HG03064 (cell line): ENCODE measurements around the gene TSPAN10.
"Not testable (repeated sequence)": the region's sequence is repeated elsewhere in the genome, so short reads cannot be mapped to it uniquely, and the experiment has no call there.

Experiments
- ATAC-seq: cut with Tn5 transposase; IDR thresholded peaks from one replicate; pipeline ENCODE4 v1.9.1; 2021; ENCODE audit warnings: low read depth; ENCODE audit not compliant: unreplicated experiment

Gene TSPAN10

DNA sequence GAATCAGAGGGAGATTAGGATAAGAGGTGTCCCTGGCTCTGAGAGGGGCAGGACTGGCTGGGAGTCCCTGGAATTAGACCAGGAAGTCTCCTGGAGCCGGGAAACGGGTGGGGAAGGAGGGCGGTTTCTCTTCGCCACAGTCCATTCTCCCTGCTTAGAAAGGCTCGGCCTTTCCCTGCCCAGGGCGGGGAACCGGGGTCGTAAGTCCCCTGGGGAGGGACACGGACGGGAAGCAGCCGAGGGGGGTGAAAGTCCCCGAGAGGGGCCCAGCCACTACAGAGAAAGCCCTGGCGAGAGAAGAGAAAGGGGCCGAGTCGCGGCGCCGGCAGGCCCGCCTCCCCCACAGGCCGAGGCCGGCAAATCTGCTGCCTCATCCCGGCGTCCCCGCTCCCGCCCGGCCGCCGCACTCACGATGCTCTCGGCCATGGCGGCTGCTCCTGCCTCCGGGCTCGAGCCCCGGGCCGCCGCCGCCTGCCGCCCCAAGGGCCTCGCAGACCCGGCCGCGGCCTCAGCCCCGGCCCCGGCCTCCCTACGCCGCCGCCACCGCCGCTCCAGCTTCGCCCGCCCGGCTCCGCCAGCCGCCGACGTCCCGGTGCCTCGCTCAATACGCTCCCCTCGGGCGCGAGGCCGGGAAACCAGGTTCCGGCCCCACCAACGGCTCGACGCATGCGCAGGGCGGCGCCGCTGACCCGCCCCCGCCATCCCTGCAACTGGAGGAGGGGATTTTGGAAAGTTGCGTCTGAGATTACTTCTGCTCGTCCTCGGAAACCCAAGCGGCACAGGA lies at the start of gene TSPAN10, which contains the start of gene NPLOC4:
TSS of gene TSPAN10 (plus strand) at position 692 of the 784 bp plus-strand sequence. CDS start 5,217 bp downstream, outside the sequence.
TSS of gene NPLOC4 (minus strand) at position 608 of the 784 bp plus-strand sequence. CDS start at position 426, 182 bp downstream.
- ATAC-seq, result peak; percentile 72

DNA sequence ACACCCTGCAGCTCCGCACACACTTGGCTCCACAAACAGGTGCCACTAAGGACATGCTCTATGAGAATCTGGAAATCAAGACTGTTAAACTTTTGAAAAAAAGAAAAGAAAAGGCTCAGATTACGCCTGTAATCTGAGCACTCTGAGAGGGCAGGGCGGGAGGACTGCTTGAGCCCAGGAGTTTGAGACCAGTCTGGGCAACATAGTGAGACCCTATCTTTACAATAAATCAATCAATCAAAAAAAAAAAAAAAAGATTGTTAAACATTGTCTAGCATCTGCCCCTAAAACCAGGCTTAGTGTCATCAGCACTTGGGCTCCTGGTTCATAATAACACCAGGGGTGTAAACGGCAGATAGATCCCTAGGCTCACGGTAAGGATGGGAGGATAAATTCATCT lies 47.4 kb upstream of the TSPAN10 start:
- ATAC-seq, result no peak

DNA sequence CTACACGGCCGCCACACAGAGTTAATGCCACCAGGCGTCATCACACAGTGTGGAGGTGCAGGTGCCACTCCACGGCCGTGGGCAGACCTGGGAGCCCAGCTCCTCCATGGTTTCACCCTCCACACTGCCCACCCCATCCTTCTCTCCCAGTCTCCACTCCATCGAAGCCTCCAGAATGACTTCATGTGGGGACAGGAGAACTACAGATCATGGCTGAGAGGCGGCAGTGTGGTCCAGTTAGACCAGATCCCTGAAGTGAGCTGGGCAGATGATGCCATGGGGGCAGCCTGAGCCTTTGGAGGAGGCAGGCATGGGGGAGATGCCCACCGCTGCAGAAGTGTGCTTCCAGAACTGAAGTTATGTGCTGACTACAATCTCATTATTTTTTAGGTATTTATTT lies 46.9 kb upstream of the TSPAN10 start:
- no peak for ATAC-seq

DNA sequence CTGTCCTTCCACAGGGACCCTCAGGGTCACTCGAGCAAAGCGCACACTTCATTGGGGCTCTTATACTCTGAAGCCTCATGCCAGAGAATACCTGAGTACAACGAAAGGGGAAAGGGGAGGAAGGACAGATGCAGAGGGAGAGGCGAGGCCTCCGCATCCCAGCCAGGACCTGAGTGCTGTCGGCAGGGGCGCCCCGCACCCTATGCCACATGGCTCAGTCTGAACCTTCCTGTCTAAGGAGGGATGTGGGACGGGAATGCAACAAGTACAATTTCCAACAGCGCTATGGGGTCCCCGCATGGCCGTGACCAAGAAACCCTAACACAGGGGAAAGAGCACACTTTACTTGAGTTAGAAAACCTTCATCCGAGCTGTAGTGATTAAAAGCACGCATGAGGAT lies 45.0 kb upstream of the TSPAN10 start:
- no peak for ATAC-seq

DNA sequence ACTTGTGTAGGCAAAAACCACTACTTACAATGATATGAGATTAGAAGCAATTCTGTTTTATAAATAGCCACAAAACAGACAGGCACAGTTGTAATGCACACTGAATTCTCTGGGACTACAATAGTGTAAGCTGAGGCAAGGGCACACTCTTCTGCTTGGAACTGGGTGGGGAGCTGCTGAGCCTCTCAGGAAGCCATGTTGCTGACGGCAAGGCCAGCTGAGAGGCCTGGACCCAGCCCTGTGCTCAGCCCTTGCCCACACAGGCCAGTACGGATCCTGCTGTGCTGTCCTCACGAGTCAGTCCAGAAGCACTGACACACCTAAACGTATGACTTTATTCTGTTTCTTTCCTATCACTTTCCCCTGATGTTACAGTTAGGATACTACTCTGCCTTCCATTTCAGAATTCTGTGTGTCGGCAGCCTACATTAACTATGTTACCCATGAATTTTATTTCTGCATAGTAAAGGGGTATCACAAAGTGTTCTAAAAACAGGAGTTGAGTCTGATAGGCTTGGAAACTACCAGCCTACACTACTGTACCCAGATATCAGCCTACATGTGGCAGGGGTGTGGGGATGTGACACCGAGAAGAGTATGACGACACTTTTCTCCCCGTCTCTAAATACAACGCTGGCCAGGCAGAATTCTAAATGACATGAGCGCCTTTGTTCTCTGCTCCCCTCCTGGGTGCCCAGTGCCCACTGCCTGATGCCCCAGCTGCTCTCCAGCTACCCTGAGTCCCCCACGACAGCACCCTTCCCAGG lies 43.7 kb upstream of the TSPAN10 start:
- no peak for ATAC-seq

DNA sequence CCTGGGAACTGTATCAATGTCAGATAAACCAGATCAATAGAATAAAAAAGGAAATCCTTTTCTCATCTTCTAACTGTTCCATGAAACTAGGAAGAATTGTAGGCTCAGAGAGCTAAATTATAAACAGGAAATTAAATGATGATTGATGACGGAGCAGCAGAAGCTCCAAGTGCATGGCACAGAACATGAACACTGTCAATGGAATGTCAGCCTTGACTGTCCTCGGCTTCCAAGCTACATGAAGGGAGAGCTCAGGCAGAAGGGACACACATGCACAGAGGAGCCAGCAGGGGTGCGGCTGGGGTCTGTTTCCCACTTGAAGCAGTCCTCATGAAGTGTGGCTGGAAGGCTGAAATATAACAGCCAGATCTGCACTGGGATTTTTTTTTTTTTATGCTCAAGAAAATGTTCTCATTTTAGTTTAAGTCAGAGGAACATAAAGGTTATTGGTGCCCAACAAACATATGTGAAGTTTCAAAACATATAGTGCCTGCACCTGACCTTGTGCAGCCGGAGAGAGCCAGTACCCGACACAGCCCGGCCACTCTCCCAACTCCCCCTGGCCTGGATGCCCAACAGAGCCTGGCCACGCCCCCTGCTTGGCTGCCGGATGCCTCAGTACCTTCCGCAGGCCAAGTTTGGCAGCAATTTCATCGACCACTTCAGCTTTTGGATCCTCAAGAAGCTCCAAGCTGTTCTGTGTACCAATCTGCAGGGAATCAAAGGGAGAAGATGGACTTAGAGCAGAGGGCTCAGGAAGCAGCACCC lies 37.1 kb upstream of the TSPAN10 start:
- ATAC-seq, result no peak

DNA sequence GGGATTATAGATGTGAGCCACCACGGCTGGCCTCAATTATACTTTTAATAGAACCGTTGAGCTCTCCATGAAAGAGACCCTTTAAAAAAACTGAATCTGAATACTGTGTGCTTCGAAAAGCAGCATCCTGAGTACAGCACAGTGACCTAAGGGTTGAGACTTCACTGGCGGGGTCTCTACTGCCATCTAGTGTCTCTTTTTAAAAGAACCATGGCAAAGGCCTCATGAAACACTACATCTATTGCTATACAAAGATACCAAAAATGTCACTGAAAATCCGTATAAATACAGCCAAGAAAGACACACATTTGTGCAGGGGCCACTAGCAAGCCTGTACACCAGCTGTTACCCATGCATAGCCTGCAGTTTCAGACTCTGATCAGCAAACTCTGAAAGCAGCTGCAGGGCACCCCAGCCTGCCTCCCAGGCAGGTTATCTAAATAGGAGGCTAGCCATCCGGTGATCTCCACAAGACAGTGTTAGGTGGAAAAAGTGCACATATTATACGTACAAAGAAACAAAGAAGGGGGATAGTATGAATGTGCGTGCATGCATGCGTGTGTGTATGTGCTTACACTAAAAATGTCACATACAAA lies 35.4 kb upstream of the TSPAN10 start:
- ATAC-seq, result no peak

DNA sequence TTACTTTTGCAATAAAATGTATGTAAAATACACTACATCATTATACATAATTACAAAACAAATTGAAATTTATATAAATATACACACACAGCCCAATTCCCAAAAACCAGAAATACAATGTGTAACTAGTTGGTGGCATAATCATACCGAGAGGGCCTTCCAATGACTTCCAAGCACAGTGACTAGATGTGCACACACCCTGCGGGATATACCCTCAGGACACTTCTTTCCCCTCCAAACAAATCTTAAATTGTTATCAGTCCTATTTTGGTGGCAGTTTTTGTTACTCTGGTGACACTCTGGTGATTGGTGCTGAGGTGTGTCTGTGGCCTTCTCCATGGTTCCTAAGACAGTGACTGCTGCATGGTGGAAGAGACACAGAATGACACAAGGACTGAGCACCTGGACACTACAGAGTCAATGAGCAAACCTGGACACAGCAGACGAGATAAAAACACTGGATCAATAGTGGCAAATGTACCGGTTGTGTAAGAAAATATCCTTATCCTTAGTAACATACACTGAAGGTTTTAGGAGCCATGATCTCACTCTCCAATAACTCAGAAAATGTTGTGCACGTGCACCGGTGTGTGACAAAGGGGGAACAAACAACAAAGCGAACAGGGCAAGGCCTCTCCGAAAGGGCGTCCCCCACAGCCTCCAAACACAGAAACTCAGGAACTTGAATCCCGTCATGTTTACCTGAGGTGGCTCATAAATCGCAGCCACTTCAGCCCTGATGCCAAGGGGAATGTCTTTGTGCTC lies 33.0 kb upstream of the TSPAN10 start:
- ATAC-seq, result no peak

DNA sequence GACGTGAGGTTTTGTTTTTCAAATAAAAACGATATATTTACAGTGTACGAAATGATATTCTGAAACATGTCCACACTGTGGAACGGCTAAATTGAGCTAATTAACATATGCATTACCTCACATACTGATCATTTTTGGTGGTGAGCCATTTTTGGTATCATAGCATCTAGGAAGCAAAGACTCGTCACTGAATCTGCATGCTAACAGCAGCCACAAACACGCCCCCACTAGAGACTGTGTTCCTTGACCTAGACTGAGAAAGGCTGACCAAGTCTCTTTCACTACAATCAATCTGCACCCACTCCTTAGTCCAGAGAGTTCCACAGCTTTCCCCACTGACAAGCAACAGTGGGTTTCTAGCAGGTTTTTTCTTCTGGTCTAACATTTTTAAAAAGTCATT lies 29.6 kb upstream of the TSPAN10 start:
- no peak for ATAC-seq

DNA sequence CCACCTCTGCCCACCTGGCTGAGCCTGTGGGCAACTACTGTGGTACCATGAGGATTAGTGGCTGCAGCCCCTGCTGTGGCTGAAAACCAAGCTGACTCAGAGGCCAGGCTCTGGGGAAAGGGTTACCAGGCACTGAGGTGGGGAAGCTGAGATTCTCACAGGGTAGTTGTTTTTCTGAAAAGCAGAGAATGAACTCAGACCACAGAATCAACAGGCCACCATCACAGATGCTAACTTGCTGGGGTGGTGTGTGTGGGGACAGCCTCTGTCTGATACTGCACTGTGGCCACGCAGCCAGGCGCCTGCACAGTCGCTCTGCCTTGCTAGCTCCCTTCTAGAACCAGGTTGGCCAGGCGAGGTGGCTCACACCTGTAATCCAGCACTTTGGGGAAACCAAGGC lies 28.9 kb upstream of the TSPAN10 start:
- no peak for ATAC-seq

DNA sequence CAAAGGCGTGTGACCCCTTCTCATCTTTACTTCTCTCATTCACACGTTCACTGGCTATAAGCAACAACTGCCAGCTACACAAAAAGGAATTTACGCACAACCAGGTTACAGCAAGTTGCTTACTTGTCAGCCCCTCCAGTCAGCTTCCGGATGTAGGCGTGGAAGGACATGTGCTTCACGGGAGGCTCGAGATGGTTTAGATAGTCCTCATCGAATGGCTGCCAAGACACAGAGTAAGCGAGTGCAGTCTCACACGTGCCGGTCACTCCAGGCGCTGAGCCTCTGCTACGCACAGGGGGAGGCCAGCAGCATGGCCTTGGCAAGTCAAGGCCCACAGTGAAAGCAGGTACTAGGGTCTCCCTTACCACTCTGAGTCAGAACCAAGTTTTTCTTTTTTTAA lies 28.4 kb upstream of the TSPAN10 start:
- no peak for ATAC-seq

DNA sequence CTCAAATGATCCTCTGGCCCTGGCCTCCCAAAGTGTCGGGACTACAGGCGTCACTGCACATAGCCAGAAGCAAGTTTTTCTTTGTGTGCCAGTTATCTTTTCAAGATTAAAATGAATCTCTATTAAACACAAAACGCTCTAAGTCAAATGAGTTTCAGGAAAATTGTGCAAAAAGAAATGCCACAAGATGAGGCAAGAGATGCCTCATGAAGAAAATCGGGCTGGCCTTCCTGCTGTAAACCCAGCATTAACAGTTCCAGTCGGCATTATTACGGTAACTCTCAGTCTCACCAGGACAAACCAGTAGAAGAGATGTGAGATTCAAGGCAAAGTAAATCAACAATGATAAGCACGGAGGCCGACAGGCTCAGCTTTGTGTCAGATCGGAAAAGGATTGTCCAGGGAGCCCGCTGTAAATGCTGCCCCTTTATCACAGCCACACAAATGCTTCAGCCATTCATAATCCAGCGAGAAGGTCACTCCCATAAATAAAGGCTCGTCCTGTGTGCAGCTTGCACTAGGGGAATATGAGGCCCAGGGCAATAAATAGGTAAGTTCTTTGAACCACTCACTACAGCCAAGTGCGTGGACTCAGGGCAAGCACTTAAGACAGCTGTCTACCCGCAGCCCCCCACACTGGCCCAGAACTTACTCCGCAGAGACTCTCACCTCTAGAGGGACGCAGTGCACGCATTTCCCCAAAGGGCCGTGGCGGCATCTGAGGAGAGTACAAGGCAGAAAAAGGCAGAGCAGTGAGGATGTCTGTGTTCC lies 27.3 kb upstream of the TSPAN10 start:
- ATAC-seq, result no peak

DNA sequence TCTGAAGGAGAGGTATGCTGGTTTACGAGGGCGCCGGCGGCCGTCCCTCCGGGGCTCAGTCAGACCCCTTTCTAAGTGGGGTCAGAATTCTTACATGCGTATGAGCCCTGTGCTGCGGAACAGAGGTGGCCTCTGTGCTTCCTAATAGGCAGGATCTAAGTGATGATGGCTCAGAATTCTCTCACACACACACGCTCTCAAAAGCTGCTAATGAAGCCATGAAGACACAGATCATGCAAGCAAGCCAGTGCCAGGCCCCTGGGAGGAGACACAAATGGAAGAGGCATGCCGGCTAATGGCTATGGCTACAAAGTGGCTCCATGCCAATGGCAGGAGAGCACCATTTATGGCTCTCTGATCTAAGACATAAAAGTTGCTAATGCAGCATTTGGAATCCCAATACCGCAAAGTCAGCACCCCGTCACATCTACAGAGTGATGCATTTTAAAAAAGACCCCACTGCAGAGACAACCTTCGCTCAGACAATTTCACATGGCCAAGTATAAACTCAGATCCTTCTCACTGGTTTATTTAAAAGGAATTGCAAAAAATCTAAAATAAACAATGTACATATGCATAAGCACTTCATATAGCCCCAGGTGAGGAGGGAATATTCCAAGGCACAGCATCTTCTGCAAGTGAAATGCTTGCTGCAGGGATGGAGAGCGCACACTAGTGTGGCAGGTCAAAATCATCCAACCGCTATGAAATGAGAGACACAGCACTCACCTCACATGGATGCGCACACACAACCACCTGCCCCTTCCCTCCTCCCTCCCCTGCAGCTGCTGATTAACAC lies 24.6 kb upstream of the TSPAN10 start:
- ATAC-seq, result no peak

DNA sequence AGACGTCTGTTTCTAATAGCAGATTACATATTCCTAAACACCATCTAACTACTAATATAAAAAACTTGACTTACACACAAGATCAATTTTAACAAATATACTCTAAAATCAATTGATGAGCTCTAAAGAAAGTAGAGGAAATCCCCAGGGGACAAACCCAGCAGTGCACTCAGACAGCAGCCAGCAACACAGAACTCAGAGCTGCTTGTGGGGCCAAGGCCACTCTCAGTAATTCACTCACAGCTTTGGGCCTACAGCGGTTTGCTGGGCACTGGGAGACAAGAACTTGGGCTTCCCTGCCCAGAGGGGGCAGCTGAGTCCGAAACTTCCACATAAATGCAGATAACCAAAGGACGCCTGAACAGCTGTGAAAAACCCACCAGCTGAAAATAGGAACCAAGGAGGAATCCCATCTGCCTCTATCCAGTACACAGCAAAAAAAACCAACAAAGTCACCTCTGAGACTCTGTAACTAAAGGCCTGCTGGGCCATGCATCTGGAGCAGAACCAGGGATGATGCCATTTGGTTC lies 21.5 kb upstream of the TSPAN10 start:
- ATAC-seq, result no peak

DNA sequence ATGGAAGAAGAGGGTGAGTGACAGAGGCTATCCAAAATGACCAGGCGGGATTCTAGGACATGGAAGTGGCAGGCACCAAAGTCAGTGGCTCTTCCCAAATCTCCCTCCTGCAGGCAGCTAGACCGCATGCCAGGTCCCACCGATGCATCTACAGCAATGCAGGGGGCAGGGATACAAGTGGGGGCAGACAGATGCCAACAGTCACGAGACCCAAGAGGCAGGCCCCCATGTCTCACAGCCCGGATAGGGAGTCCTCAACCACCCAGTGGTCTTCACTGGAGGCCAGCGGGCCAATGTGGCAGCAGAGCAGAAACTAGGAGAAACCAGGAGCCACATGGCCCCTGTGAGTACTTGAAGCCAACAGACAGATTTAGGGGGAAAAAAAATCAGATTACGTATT lies 20.1 kb upstream of the TSPAN10 start:
- no peak for ATAC-seq

DNA sequence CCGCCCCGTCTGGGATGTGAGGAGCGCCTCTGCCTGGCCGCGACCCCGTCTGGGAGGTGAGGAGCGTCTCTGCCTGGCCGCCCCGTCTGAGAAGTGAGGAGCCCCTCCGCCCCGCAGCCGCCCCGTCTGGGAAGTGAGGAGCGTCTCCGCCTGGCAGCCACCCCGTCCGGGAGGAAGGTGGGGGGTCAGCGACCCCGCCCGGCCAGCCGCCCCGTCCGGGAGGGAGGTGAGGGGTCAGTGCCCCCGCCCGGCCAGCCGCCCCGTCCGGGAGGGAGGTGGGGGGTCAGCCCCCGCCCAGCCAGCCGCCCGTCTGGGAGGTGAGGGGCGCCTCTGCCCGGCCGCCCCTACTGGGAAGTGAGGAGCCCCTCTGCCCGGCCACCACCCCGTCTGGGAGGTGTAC lies 18.7 kb upstream of the TSPAN10 start:
- ATAC-seq, result not testable (repeated sequence)

DNA sequence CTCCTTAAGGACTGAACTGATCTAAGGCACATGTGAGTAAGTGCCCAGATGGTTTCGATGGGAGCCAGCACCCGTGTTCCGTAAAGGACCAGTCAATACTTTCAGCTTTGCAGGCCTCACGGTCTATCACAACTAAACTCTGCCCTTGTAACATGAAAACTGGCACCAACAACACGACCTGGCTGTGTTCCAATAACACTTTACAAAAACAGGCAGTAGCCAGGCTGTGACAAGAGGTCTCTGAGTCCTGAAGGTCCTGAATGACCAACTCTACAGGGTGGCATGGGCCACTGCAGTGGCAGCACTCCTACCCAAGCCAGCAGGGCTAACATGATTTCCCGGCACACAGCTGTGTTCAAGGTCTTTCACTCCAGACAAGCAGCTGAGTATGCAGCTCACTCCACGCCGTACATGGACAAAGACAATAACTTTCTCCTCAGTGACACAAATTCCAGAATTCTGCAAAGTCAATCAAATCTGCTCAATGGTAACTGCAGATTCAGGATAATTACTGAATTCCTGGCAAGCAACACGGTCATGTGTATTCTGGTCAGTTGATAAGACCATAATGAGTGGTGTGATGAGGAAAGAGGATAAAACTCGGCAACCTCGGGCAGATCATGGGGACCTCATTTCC lies 15.4 kb upstream of the TSPAN10 start:
- ATAC-seq, result no peak

DNA sequence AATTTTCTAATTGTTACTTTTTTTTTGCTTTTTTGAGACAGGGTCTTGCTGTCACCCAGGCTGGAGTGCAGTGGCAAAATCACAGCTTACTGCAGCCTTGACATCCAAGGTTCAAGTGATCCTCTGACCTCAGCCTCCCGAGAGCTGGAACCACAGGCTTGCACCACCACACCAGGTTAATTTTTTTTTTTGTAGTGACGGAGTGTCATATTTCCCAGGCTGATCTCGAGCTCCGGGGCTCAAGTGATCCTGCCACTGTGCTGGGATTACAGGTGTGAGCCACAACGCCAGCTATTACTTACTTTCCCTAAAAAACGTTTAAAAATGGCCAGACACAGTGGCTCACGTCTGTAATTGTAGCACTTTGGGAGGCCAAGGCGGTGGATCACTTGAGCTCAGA lies 6.7 kb upstream of the TSPAN10 start:
- ATAC-seq, result no peak
